ENCODE data around the gene NOTCH1.

Gene NOTCH1

GRCh38 chr9:136525207-136525606 lies 20.6 kb downstream of the NOTCH1 start:
- TF ChIP-seq CTCF (IDR thresholded peaks at IDR 0.05; ENCODE audit: low read depth, low read length, missing control alignments): no peak
- no peak for DNase-seq (ENCODE audit: extremely low read depth, low read depth)
- H3K4me3 ChIP-seq (replicated peaks; ENCODE audit: low read depth, low read length): no peak overlapping the region

GRCh38 chr9:136522314-136523237 lies 23.3 kb downstream of the NOTCH1 start:
- TF ChIP-seq CTCF (IDR thresholded peaks at IDR 0.05; ENCODE audit: low read depth, low read length, missing control alignments): no peak
- no peak for DNase-seq (ENCODE audit: extremely low read depth, low read depth)
- no peak overlapping the region for H3K4me3 ChIP-seq (replicated peaks; ENCODE audit: low read depth, low read length)

- DNase-seq (ENCODE audit: extremely low read depth, low read depth): no peak
- H3K4me3 ChIP-seq (replicated peaks; ENCODE audit: low read depth, low read length): no peak overlapping the region
- TF ChIP-seq CTCF (IDR thresholded peaks at IDR 0.05; ENCODE audit: low read depth, low read length, missing control alignments): no peak
Measured at GRCh38 chr9:136521537-136521936, 24.3 kb downstream of the NOTCH1 start.

GRCh38 chr9:136520053-136520540 lies 25.8 kb downstream of the NOTCH1 start:
- no peak overlapping the region for H3K4me3 ChIP-seq (replicated peaks; ENCODE audit: low read depth, low read length)
- TF ChIP-seq CTCF (IDR thresholded peaks at IDR 0.05; ENCODE audit: low read depth, low read length, missing control alignments): no peak
- no peak for DNase-seq (ENCODE audit: extremely low read depth, low read depth)

- H3K4me3 ChIP-seq (replicated peaks; ENCODE audit: low read depth, low read length): no peak overlapping the region
- DNase-seq (ENCODE audit: extremely low read depth, low read depth): no peak
- TF ChIP-seq CTCF (IDR thresholded peaks at IDR 0.05; ENCODE audit: low read depth, low read length, missing control alignments): no peak
Measured at GRCh38 chr9:136519263-136520052, 26.4 kb downstream of the NOTCH1 start.

- TF ChIP-seq CTCF (IDR thresholded peaks at IDR 0.05; ENCODE audit: low read depth, low read length, missing control alignments): no peak
- no peak overlapping the region for H3K4me3 ChIP-seq (replicated peaks; ENCODE audit: low read depth, low read length)
- no peak for DNase-seq (ENCODE audit: extremely low read depth, low read depth)
Measured at GRCh38 chr9:136518623-136519022, 27.2 kb downstream of the NOTCH1 start.

Data from HFF-Myc (cell line).